ENCODE data around the gene TTLL8. TPM values are rescaled to one million over a fixed set of nuclear protein-coding genes. Genes with fewer than 3 reads are reported as not detected.

The TTLL8 gene
- total RNA-seq, 2 donors from 2014 or later, result not detected

DNA sequence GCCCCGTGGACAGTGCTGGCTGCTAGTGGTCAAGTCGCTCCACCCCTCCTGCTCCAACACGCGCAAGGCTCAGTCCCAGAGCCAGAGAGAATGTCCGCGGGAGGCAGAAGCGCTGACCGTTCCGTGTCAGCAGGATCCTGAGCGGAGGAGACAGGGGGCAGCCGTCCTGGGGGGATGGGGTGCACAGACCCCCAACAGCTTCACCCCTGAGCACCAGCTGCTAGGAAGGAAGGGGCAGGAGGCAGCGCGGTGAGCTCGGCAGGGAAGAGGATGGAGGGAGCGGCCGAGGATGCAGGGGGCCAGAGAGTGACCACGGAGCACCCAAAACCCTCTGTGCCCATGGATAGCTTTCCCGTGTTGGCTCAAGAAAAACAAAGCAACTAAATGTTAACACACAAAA lies 6.4 kb upstream of the TTLL8 start:
- H3K27me3 ChIP-seq, result no peaks in the 10 kb centered on the region
- TF ChIP-seq POLR2A (IDR thresholded peaks at IDR 0.05), result no peak
- TF ChIP-seq, protein P1, sequence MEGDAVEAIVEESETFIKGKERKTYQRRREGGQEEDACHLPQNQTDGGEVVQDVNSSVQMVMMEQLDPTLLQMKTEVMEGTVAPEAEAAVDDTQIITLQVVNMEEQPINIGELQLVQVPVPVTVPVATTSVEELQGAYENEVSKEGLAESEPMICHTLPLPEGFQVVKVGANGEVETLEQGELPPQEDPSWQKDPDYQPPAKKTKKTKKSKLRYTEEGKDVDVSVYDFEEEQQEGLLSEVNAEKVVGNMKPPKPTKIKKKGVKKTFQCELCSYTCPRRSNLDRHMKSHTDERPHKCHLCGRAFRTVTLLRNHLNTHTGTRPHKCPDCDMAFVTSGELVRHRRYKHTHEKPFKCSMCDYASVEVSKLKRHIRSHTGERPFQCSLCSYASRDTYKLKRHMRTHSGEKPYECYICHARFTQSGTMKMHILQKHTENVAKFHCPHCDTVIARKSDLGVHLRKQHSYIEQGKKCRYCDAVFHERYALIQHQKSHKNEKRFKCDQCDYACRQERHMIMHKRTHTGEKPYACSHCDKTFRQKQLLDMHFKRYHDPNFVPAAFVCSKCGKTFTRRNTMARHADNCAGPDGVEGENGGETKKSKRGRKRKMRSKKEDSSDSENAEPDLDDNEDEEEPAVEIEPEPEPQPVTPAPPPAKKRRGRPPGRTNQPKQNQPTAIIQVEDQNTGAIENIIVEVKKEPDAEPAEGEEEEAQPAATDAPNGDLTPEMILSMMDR (IDR thresholded peaks at IDR 0.05), result no peak

DNA sequence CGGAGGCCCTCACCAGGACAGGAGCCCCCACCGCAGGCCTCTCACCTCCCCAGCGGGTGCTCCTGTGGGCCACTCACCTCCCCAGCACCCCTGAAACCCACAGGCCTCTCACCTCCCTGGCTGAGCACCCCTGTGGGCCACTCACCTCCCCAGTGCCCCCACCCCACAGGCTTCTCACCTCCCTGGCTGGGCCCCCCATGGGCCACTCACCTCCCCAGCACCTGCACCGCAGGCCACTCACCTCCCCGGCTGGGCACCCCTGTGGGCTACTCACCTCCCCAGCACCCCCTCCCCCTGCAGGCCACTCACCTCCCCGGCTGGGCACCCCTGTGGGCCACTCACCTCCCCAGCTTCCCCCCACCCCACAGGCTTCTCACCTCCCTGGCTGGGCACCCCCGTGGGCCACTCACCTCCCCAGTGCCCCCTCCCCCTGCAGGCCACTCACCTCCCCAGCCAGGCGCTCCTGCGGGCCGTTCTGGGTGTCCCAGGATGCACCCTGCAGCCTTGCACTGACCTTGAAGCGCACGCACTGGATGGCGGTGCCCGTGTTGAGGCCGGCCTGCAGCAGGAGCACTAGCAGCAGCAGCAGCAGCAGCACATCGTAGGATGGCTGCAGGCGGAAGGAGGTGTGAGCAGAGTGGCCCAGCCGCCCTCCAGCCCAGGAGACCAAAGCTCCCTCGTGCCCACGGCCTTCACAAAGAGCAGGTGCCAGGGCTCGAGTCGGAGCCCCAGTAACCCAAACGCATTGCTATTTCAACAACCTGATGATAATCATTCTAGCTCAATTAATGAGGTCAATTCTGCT lies 5.7 kb upstream of the TTLL8 start:
- Histone ChIP-seq H3K27ac (no peak overlapping the region), H3K4me1 (peaks cover 9% of the 10 kb centered on the region), H3K27me3 (peaks cover 0 to 3% of the 10 kb centered on the region in 2 donors), H3K36me3 (replicated peaks in 1 of 2; ENCODE audit: insufficient read depth in 1 of 2, low read depth in 2 of 2) (no peaks in the 10 kb centered on the region), H3K9me3 (no peaks in the 10 kb centered on the region), H3K4me3 (no peak overlapping the region)
- intact Hi-C loops (cut with DNase I), result no loop called here
- 48 to 71% methylated on average over 7 to 22 of the region's 23 CpGs for WGBS, 2 donors
- no peak for TF ChIP-seq POLR2A (IDR thresholded peaks at IDR 0.05)
- TF ChIP-seq, protein P1 (IDR thresholded peaks at IDR 0.05), result no peak
- DNase-seq (no peak), ATAC-seq (no peak)

More for the DNA sequence above, 6.4 kb upstream of the TTLL8 start:
- DNase-seq (no peak), ATAC-seq (no peak)
- no peak overlapping the region for H3K27ac ChIP-seq
- WGBS, 2 donors, result 61 to 63% methylated on average over 15 to 18 of the region's 18 CpGs
- H3K4me1 ChIP-seq, result peaks cover 8% of the 10 kb centered on the region
- no peak overlapping the region for H3K4me3 ChIP-seq
- no peaks in the 10 kb centered on the region for H3K36me3 ChIP-seq (replicated peaks in 1 of 2; ENCODE audit: insufficient read depth in 1 of 2, low read depth in 2 of 2)
- no peaks in the 10 kb centered on the region for H3K9me3 ChIP-seq
- intact Hi-C loops (cut with DNase I), result no loop called here

DNA sequence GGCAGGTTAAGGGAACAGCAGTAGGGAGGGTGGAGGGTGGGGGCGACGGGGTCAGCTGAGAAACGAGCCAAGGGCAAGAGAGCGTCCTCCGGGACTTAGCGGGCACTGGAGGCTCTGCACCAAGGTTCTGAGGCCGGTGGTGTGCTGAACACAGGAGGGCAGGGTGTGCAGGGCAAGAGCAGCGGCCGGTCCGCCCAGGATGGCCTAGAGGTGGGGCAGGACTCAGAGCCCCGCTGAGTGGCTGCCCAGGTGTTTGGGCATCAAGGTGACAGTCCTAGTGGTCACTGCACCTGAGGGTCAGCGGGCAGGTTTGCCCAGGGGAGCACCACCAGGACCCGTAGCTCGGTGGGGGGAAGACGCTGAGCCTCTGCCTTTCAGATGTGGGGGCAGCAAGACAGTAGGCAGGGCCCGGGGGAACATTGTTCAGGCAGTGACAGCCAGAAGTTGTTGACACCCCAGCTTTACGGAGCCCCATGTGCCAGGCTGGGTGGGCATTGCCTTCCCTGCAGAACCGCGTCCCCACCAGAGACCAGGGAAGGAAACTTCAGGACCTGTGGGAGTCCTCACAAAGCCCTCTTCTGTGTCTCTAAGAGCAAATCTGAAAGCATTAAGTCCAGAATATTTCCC lies 4.5 kb upstream of the TTLL8 start:
- ATAC-seq (no peak), DNase-seq (no peak)
- WGBS, 2 donors, result 80 to 84% methylated on average over 7 to 13 of the region's 19 CpGs
- Histone ChIP-seq H3K4me3 (no peak overlapping the region), H3K4me1 (peaks cover 14% of the 10 kb centered on the region), H3K9me3 (no peaks in the 10 kb centered on the region), H3K27ac (no peak overlapping the region), H3K27me3 (peaks cover 0 to 9% of the 10 kb centered on the region in 2 donors), H3K36me3 (replicated peaks in 1 of 2; ENCODE audit: insufficient read depth in 1 of 2, low read depth in 2 of 2) (no peaks in the 10 kb centered on the region)
- TF ChIP-seq POLR2A (IDR thresholded peaks at IDR 0.05), result no peak
- TF ChIP-seq, protein P1 (IDR thresholded peaks at IDR 0.05), result no peak
- intact Hi-C loops (cut with DNase I), result no loop called here

DNA sequence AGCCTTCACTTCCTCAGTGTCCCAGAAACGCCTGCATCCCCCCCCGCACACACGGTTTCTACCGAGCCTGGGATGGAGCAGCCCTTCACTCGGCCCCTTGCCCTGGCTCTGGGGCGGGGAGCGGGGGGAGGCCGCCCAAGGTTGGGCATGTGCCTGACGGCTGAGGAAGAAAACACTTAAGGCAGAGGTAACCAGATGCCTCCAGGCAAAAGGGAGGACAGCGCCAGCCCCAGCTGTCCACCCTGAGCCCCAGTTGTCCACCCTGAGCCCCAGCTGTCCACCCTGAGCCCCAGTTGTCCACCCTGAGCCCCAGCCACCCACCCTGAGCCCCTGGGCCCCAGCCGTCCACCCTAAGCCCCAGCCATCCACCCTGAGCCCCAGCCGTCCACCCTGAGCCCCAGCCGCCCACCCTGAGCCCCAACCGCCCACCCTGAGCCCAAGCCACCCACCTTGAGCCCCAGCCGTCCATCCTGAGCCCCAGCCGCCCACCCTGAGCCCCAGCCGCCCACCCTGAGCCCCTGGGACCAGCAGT lies 3.8 kb upstream of the TTLL8 start:
- Histone ChIP-seq H3K4me1 (peaks cover 14% of the 10 kb centered on the region), H3K27me3 (peaks cover 0 to 9% of the 10 kb centered on the region in 2 donors), H3K36me3 (replicated peaks in 1 of 2; ENCODE audit: insufficient read depth in 1 of 2, low read depth in 2 of 2) (no peaks in the 10 kb centered on the region), H3K9me3 (no peaks in the 10 kb centered on the region), H3K4me3 (no peak overlapping the region), H3K27ac (no peak overlapping the region)
- intact Hi-C loops (cut with DNase I), result no loop called here
- ATAC-seq (no peak), DNase-seq (no peak)
- 63 to 66% methylated on average over 8 to 16 of the region's 17 CpGs for WGBS, 2 donors
- TF ChIP-seq, protein P1 (IDR thresholded peaks at IDR 0.05), result no peak
- no peak for TF ChIP-seq POLR2A (IDR thresholded peaks at IDR 0.05)
